B cell (primary cell): ENCODE measurements around the gene FOXN1.

Source experiments
- EZH2 ChIP-seq: IDR thresholded peaks from 2 replicates; pipeline ENCODE4 v1.6.1; 2012; ENCODE audit warnings: borderline replicate concordance, low read depth, mild to moderate bottlenecking, moderate library complexity, low read length; ENCODE audit not compliant: insufficient read depth, poor library complexity, severe bottlenecking
- TF ChIP-seq, protein P1 (sequence below): fragments of 200-600 bp; IDR thresholded peaks from one replicate; pipeline ENCODE4 v1.8.0; 2022; ENCODE audit warnings: antibody characterized with exemption, mild to moderate bottlenecking

DNA sequence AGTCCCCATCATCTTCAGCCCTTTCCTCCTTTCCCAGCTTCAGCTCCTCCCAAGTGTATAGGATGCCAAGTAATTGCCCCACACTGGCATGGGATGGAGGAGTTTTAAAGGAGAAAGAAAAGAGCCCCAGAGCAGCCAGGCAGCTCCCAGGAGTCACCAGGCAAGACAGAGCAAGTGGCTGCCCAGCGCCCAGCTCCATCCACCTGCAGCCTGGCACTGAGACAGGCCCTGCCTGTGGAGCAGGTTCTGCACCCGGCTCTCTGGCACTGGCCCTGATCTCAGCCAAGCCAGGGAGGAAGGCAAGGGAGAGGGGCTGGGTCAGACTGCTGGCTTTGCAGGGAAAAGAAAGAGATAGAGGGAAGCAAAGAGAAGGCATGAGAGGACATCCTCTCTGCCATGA is 21.7 kb downstream of the FOXN1 start:
- TF ChIP-seq, protein P1, sequence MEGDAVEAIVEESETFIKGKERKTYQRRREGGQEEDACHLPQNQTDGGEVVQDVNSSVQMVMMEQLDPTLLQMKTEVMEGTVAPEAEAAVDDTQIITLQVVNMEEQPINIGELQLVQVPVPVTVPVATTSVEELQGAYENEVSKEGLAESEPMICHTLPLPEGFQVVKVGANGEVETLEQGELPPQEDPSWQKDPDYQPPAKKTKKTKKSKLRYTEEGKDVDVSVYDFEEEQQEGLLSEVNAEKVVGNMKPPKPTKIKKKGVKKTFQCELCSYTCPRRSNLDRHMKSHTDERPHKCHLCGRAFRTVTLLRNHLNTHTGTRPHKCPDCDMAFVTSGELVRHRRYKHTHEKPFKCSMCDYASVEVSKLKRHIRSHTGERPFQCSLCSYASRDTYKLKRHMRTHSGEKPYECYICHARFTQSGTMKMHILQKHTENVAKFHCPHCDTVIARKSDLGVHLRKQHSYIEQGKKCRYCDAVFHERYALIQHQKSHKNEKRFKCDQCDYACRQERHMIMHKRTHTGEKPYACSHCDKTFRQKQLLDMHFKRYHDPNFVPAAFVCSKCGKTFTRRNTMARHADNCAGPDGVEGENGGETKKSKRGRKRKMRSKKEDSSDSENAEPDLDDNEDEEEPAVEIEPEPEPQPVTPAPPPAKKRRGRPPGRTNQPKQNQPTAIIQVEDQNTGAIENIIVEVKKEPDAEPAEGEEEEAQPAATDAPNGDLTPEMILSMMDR: no peak
- no peak for TF ChIP-seq EZH2
